OCI-LY1 (cell line): ENCODE results near the gene ZNF165.
"Not testable (repeated sequence)": the region's sequence is repeated elsewhere in the genome, so short reads cannot be mapped to it uniquely, and the experiment has no call there.

Source experiments
- H2AFZ ChIP-seq: fragments of 200-600 bp; sonication (generic), shearing (Covaris generic); 2 replicates; pipeline ENCODE4 v1.6.0; 2014; ENCODE audit warnings: antibody characterized with exemption, mild to moderate bottlenecking, low read length
- H3F3A ChIP-seq: fragments of 200-600 bp; sonication (generic), shearing (Covaris generic); 2 replicates; pipeline ENCODE4 v1.6.0; 2014; ENCODE audit warnings: mild to moderate bottlenecking, antibody characterized with exemption, low read length, moderate library complexity; ENCODE audit not compliant: insufficient read depth
- H3K27ac ChIP-seq: fragments of 200-600 bp; sonication (generic); 2 replicates; pipeline ENCODE4 v1.5.1; 2014; ENCODE audit warnings: low read length, mixed run types, mild to moderate bottlenecking, low read depth; ENCODE audit not compliant: poor library complexity, severe bottlenecking
- H3K27me3 ChIP-seq: fragments of 200-600 bp; sonication (generic); 2 replicates; pipeline ENCODE4 v1.6.0; 2014; ENCODE audit warnings: antibody characterized with exemption, mild to moderate bottlenecking, low read length, moderate library complexity; ENCODE audit not compliant: insufficient read depth
- H3K36me3 ChIP-seq: fragments of 200-600 bp; sonication (generic); 2 replicates; pipeline ENCODE4 v1.6.1; 2014; ENCODE audit warnings: mild to moderate bottlenecking, antibody characterized with exemption, low read length, moderate library complexity, mixed read lengths; ENCODE audit not compliant: insufficient read depth
- H3K4me1 ChIP-seq: fragments of 200-600 bp; sonication (generic); 2 replicates; pipeline ENCODE4 v1.5.1; 2014; ENCODE audit warnings: mild to moderate bottlenecking, low read length, moderate library complexity; ENCODE audit not compliant: insufficient read depth, severe bottlenecking
- H3K4me2 ChIP-seq: fragments of 200-600 bp; sonication (generic), shearing (Covaris generic); 2 replicates; pipeline ENCODE4 v1.6.1; 2014; ENCODE audit warnings: low read length
- H3K4me3 ChIP-seq: fragments of 200-600 bp; sonication (generic); 2 replicates; pipeline ENCODE4 v1.5.1; 2014; ENCODE audit warnings: low read length, low read depth, mild to moderate bottlenecking, mixed read lengths; ENCODE audit not compliant: poor library complexity, severe bottlenecking
- H3K79me2 ChIP-seq: fragments of 200-600 bp; shearing (Covaris generic); 2 replicates; pipeline ENCODE4 v1.6.1; 2016; ENCODE audit warnings: mixed run types, low read length, mixed read lengths; ENCODE audit not compliant: insufficient read depth
- H3K9ac ChIP-seq: fragments of 200-600 bp; sonication (generic), shearing (Covaris generic); 2 replicates; pipeline ENCODE4 v1.6.1; 2014; ENCODE audit warnings: mild to moderate bottlenecking, low read length, mixed read lengths
- H3K9me2 ChIP-seq: fragments of 200-600 bp; sonication (generic), shearing (Covaris generic); 2 replicates; pipeline ENCODE4 v1.6.1; 2014; ENCODE audit warnings: low read depth, mild to moderate bottlenecking, low read length, mixed read lengths
- H3K9me3 ChIP-seq: fragments of 200-600 bp; shearing (Covaris generic); 2 replicates; pipeline ENCODE4 v1.6.1; 2014; ENCODE audit warnings: low read length, mixed read lengths
- H4K20me1 ChIP-seq: fragments of 200-600 bp; sonication (generic), shearing (Covaris generic); 2 replicates; pipeline ENCODE4 v1.6.0; 2016; ENCODE audit warnings: mild to moderate bottlenecking, low read length; ENCODE audit not compliant: insufficient read depth
- EZH2 ChIP-seq: fragments of 200-600 bp; sonication (generic), shearing (Covaris generic); IDR thresholded peaks from 2 replicates; pipeline ENCODE4 v1.8.0; 2017; ENCODE audit warnings: borderline replicate concordance, mixed run types, mild to moderate bottlenecking, antibody characterized with exemption, low read length, moderate library complexity, mixed read lengths
- TF ChIP-seq, protein P1 (sequence below): fragments of 200-600 bp; sonication (generic), shearing (Covaris generic); IDR thresholded peaks from 2 replicates; pipeline ENCODE4 v1.5.1; 2017; ENCODE audit warnings: mild to moderate bottlenecking, antibody characterized with exemption, low read length, moderate library complexity, mixed read lengths

The ZNF165 gene

DNA sequence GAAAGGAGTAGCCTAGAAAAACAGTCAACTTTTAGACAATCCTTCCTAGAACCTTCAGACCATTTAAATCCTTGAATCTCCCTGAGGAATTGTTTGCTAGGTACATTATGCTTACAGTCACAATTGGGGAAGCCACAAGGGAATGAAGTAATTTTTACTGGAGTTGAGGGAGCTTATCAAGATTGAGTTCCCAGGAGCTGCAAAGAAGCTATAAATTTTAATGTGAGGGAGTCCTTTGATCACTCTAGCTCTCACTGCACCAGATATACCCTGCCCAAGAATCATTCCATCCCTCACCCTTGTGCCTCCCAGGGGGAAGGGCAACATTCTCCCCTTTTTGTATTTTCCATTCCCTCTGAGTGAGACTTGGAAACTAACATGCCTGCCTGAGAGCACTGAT is 12.3 kb upstream of the ZNF165 start:
- Histone ChIP-seq H3K4me1 (no peaks in the 10 kb centered on the region), H3K9ac (no peak overlapping the region), H3K36me3 (no peaks in the 10 kb centered on the region), H3K4me3 (no peak overlapping the region), H3K4me2 (no peak overlapping the region), H3K27me3 (no peaks in the 10 kb centered on the region), H2AFZ (no peak overlapping the region), H3F3A (no peaks in the 10 kb centered on the region), H3K79me2 (no peaks in the 10 kb centered on the region), H4K20me1 (no peaks in the 10 kb centered on the region), H3K27ac (no peak overlapping the region), H3K9me3 (no peaks in the 10 kb centered on the region), H3K9me2 (no peaks in the 10 kb centered on the region)
- TF ChIP-seq, protein P1, sequence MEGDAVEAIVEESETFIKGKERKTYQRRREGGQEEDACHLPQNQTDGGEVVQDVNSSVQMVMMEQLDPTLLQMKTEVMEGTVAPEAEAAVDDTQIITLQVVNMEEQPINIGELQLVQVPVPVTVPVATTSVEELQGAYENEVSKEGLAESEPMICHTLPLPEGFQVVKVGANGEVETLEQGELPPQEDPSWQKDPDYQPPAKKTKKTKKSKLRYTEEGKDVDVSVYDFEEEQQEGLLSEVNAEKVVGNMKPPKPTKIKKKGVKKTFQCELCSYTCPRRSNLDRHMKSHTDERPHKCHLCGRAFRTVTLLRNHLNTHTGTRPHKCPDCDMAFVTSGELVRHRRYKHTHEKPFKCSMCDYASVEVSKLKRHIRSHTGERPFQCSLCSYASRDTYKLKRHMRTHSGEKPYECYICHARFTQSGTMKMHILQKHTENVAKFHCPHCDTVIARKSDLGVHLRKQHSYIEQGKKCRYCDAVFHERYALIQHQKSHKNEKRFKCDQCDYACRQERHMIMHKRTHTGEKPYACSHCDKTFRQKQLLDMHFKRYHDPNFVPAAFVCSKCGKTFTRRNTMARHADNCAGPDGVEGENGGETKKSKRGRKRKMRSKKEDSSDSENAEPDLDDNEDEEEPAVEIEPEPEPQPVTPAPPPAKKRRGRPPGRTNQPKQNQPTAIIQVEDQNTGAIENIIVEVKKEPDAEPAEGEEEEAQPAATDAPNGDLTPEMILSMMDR: no peak
- no peak for TF ChIP-seq EZH2

DNA sequence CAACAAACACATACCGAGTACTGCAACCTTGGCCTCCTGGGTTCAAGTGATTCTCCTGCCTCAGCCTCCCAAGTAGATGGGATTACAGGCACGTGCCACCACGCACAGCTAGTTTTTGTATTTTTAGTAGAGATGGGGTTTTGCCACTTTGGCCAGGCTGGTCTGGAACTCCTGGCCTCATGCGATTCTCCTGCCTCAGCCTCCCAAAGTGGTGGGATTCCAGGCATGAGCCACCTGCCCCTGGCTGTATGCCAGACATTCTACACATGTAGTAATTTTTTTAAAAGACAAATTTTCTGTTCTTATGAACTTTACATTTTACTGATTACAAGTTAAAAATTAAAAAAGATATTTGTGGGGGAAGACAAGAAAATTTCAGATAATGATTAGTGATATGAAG is 9.4 kb upstream of the ZNF165 start:
- not testable (repeated sequence) for H3F3A ChIP-seq

DNA sequence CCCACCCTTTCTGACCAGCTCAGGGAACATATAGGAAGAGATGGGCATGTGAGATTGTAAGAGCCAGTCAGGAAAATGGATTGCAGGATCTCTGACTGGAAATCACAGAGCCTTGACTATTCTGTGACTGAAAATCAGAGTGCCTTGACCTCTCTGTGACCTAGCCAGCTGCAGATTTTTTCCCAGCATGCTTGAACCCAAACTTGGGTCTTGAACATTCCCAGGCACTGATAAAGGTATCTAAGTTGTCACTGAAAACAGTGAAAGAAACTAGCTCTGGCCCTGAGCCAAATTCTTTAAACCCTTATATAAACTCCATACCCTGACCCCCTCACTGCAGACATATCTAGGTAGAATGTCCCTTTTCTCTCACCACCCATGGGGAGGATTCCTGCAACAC is 2.3 kb upstream of the ZNF165 start:
- Histone ChIP-seq H3K9me3 (no peaks in the 10 kb centered on the region; the same call in 1 of the 2 replicates), H3K27ac (no peak overlapping the region), H3K27me3 (no peaks in the 10 kb centered on the region), H3K9ac (no peak overlapping the region), H3K9me2 (no peaks in the 10 kb centered on the region), H3F3A (no peaks in the 10 kb centered on the region), H3K4me2 (no peak overlapping the region), H4K20me1 (no peaks in the 10 kb centered on the region), H3K4me1 (peaks cover 19% of the 10 kb centered on the region), H3K79me2 (no peaks in the 10 kb centered on the region), H3K4me3 (no peak overlapping the region), H3K36me3 (no peaks in the 10 kb centered on the region), H2AFZ (no peak overlapping the region)
- TF ChIP-seq, protein P1: no peak
- no peak for TF ChIP-seq EZH2

More for the DNA sequence above, 9.4 kb upstream of the ZNF165 start:
- not testable (repeated sequence) for H3K4me3 ChIP-seq, H4K20me1 ChIP-seq, H3K36me3 ChIP-seq, H2AFZ ChIP-seq, H3K4me2 ChIP-seq, H3K27ac ChIP-seq, H3K9me3 ChIP-seq, H3K4me1 ChIP-seq, H3K9me2 ChIP-seq, H3K79me2 ChIP-seq, H3K9ac ChIP-seq, H3K27me3 ChIP-seq

DNA sequence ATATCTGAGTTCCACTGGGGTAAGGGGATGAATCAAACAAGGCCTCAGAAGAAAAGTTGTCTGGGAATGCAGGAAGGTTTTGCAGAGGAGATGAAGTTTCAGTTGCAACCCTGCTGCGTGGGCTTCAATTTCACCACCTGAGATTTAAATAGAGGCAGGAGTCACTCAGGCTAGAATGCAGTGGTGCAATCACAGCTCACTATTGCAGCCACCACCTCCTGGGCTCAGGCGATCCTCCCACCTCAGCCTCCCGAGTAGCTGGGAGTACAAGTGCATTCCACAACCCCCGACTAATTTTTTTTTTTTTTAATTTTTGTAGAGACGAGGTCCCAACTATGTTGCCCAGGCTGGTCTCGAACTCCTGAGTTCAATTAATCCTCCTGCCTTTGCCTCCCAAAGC is 1.5 kb upstream of the ZNF165 start:
- Histone ChIP-seq H3K36me3 (no peaks in the 10 kb centered on the region), H3K79me2 (no peaks in the 10 kb centered on the region), H3K27ac (no peak overlapping the region), H3K9me2 (no peaks in the 10 kb centered on the region), H3K9ac (no peak overlapping the region), H3F3A (no peaks in the 10 kb centered on the region), H2AFZ (no peak overlapping the region), H3K9me3 (no peaks in the 10 kb centered on the region; the same call in 1 of the 2 replicates), H3K4me3 (no peak overlapping the region), H3K4me2 (no peak overlapping the region), H4K20me1 (no peaks in the 10 kb centered on the region), H3K4me1 (peaks cover 19% of the 10 kb centered on the region), H3K27me3 (no peaks in the 10 kb centered on the region)
- no peak for TF ChIP-seq EZH2
- TF ChIP-seq, protein P1: no peak
